HepG2 (cell line): Measurements from ENCODE around the gene RPH3AL. TPM values are rescaled to one million over a fixed set of nuclear protein-coding genes. Genes with fewer than 3 reads are reported as not detected.

ENCODE experiments used
- ATAC-seq: fragments of 200-7000 bp; cut with Tn5 transposase; 3 replicates; pipeline ENCODE4 v1.9.1; 2020; ENCODE audit warnings: mild to moderate bottlenecking, moderate library complexity
- BruUV-seq: library from RNA; stranded (reverse); fragments of 400-500 nt; replicated peaks from 2 replicates; lab custom pipeline; 2021; lab: Mats Ljungman, UMichigan
- CTCF ChIA-PET: fragments of 300-600 bp; formaldehyde crosslinking; extraction: SDS; loops from one replicate; lab custom pipeline; 2021; ENCODE audit warnings: low total read pairs, inconsistent platforms, low intra/inter-chr PET ratio; lab: Yijun Ruan, JAX
- POLR2A ChIA-PET: fragments of 350-600 bp; sonication (Branson Sonifier 250); formaldehyde crosslinking; loops from one replicate; lab custom pipeline; 2020; ENCODE audit warnings: antibody characterized with exemption, inconsistent platforms; lab: Yijun Ruan, JAX
- DNase-seq: peaks from one replicate; pipeline ENCODE4 v3.0.0-alpha.2; 2015; ENCODE audit warnings: low spot score
- FAIRE-seq: peaks from 3 replicates; lab custom pipeline; 2011; peaks lifted over from hg19 to GRCh38; lab: Jason Lieb, UNC
- H2AFZ ChIP-seq: one replicate; pipeline ENCODE4 v1.6.1; 2011; ENCODE audit warnings: low read length, inconsistent platforms
- H3K27ac ChIP-seq: fragments of 300-600 bp; 3 replicates; pipeline ENCODE4 v1.8.0; 2011; ENCODE audit warnings: mixed run types, mild to moderate bottlenecking, mixed read lengths, low read length, inconsistent platforms; ENCODE audit not compliant: insufficient read depth; ENCODE audit errors: extremely low read length
- H3K27me3 ChIP-seq, 2 experiments: fragments of 200-600 bp in 1 of 2; 2 replicates in 1 of 2; 3 replicates in 1 of 2; pipeline versions ENCODE4 v1.6.0 to v1.8.0; 2011; ENCODE audit warnings: low read length in 2 of 2, mild to moderate bottlenecking in 2 of 2, moderate library complexity in 2 of 2, inconsistent platforms in 1 of 2; ENCODE audit not compliant: insufficient read depth in 2 of 2, control insufficient read depth in 1 of 2
- H3K36me3 ChIP-seq, 2 experiments: fragments of 200-600 bp in 1 of 2; replicated peaks in 1 of 2; 2 replicates in 1 of 2; 3 replicates in 1 of 2; pipeline versions ENCODE4 v1.5.1 to v1.8.0; 2011; ENCODE audit warnings: low read length in 2 of 2, inconsistent platforms in 1 of 2; ENCODE audit not compliant: insufficient read depth in 2 of 2, control insufficient read depth in 1 of 2
- H3K4me1 ChIP-seq: 2 replicates; pipeline ENCODE4 v1.5.1; 2012; ENCODE audit warnings: low read length, inconsistent platforms; ENCODE audit not compliant: insufficient read depth
- H3K4me2 ChIP-seq: 2 replicates; pipeline ENCODE4 v1.6.0; 2011; ENCODE audit warnings: low read depth, low read length, inconsistent platforms
- H3K4me3 ChIP-seq, 3 experiments: fragments of 200-600 bp in 1 of 3; sonication (generic), shearing (Covaris generic) in 1 of 3; replicated peaks in 1 of 3; 2 replicates each; pipeline ENCODE4 v1.5.1; 2011 to 2016; ENCODE audit warnings: low read length in 3 of 3, inconsistent platforms in 2 of 3, low read depth in 2 of 3, mild to moderate bottlenecking in 2 of 3, control low read depth in 1 of 3, mixed read lengths in 1 of 3; ENCODE audit not compliant: insufficient read depth in 1 of 3
- H3K79me2 ChIP-seq: one replicate; pipeline ENCODE4 v1.6.1; 2011; ENCODE audit warnings: low read length, inconsistent platforms; ENCODE audit not compliant: insufficient read depth
- H3K9ac ChIP-seq: 2 replicates; pipeline ENCODE4 v1.6.0; 2011; ENCODE audit warnings: mild to moderate bottlenecking, low read depth, low read length, inconsistent platforms; ENCODE audit not compliant: insufficient read depth
- H3K9me3 ChIP-seq: 2 replicates; pipeline ENCODE4 v1.5.1; 2012; ENCODE audit warnings: mild to moderate bottlenecking, low read length
- H4K20me1 ChIP-seq: 2 replicates; pipeline ENCODE4 v1.6.0; 2011; ENCODE audit warnings: inconsistent platforms, mild to moderate bottlenecking, low read length, moderate library complexity; ENCODE audit not compliant: insufficient read depth
- ZFP1 ChIP-seq: IDR thresholded peaks from 2 replicates; pipeline ENCODE4 v1.6.1; 2016
- ZNF34 ChIP-seq: sonication (generic); formaldehyde crosslinking; IDR thresholded peaks from 2 replicates; pipeline ENCODE4 v1.4.0; 2020; ENCODE audit warnings: mild to moderate bottlenecking, missing genetic modification reagents, borderline replicate concordance
- ZNF569 ChIP-seq: sonication (generic); formaldehyde crosslinking; IDR thresholded peaks from 2 replicates; pipeline ENCODE4 v1.5.0; 2020; ENCODE audit warnings: mild to moderate bottlenecking, missing genetic modification reagents, moderate library complexity, borderline replicate concordance
- ZNF790 ChIP-seq: sonication (generic); formaldehyde crosslinking; IDR thresholded peaks from 2 replicates; pipeline ENCODE4 v1.8.0; 2022; ENCODE audit warnings: missing genetic modification reagents, mild to moderate bottlenecking, borderline replicate concordance
- ZNF841 ChIP-seq: sonication (generic); formaldehyde crosslinking; IDR thresholded peaks from 2 replicates; pipeline ENCODE4 v1.8.1; 2023; ENCODE audit warnings: missing genetic modification reagents, borderline replicate concordance
- WGBS: methylation state at CpG from one replicate; pipeline ENCODE4 v1.1.6; 2017; ENCODE audit warnings: low lambda C conversion rate; 5-methylcytosine and 5-hydroxymethylcytosine counted together
- in situ Hi-C: cut with HindIII; loops from 2 replicates; pipeline ENCODE4 v1.10.0; 2017; ENCODE audit warnings: low pct_unique_long_range_greater_than_20kb; ENCODE audit not compliant: extremely low pct_ligation_motif_present
- intact Hi-C: fragments of 100-400 bp; cut with micrococcal nuclease; formaldehyde crosslinking; loops from one replicate; pipeline ENCODE4 v1.10.0; 2022; ENCODE audit not compliant: unreplicated experiment
- polyA plus RNA-seq, 8 experiments: library from polyadenylated mRNA; depleted of rRNA in 3 of 8; stranded (reverse) in 7 of 8; unstranded in 1 of 8; fragments of >200 nt; fragmentation: Illumina TruSeq in 4 of 8; extraction: Trizol in 4 of 8; gene quantifications; 2 replicates each; pipeline versions ENCODE4 v1.2.1 to v1.2.3, GENCODE V29; 2011 to 2016; ENCODE audit warnings: low read depth in 4 of 8, missing spikeins in 1 of 8, mixed read lengths in 1 of 8; ENCODE audit not compliant: insufficient read depth in 1 of 8
- total RNA-seq, 5 experiments: library from RNA; depleted of rRNA; stranded (reverse); fragments of >200 nt; fragmentation: Illumina TruSeq; extraction: Trizol; gene quantifications; 2 replicates each; pipeline ENCODE4 v1.2.3, GENCODE V29; 2016; ENCODE audit warnings: low read depth in 1 of 5
- TF ChIP-seq, protein P1 (sequence below): sonication (generic); formaldehyde crosslinking; IDR thresholded peaks from 2 replicates; pipeline ENCODE4 v1.9.0; 2021; ENCODE audit warnings: missing genetic modification reagents, mild to moderate bottlenecking, borderline replicate concordance

RPH3AL gene
- total and polyA plus RNA-seq, 2 of the 13 experiments (the other 11 are each of a cell fraction or from before 2014, with no cell fraction given): 7.8 to 16.4 TPM

DNA sequence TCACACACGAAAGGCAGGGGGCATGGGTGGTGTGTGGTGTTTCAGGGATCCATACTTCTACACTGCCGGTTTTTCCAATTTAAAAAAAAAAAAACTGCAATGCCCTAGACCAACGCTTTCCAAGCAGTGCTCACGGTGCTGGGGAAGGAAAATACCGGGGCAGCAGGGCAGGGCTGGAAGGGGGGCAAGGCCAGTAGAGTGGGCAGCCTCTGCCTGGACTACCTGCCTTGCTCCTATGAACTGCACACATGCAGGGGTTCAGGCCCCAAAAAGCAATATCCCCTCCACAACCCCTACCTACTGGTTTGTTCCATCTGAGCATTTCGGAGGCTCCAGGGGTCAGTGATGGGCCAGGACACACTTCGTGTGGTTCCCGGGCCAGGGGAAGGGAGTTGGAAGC, 29.4 kb downstream of the RPH3AL start:
- no peak overlapping the region for H3K9ac ChIP-seq
- H3K4me2 ChIP-seq: no peak overlapping the region
- H3K27ac ChIP-seq: no peak overlapping the region
- no peak for TF ChIP-seq ZFP1 (CRISPR knock-in tag)
- no peak for TF ChIP-seq ZNF34 (CRISPR knock-in tag)
- TF ChIP-seq ZNF790 (CRISPR knock-in tag): no peak
- TF ChIP-seq, protein P1, sequence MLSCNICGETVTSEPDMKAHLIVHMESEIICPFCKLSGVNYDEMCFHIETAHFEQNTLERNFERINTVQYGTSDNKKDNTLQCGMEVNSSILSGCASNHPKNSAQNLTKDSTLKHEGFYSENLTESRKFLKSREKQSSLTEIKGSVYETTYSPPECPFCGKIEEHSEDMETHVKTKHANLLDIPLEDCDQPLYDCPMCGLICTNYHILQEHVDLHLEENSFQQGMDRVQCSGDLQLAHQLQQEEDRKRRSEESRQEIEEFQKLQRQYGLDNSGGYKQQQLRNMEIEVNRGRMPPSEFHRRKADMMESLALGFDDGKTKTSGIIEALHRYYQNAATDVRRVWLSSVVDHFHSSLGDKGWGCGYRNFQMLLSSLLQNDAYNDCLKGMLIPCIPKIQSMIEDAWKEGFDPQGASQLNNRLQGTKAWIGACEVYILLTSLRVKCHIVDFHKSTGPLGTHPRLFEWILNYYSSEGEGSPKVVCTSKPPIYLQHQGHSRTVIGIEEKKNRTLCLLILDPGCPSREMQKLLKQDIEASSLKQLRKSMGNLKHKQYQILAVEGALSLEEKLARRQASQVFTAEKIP (CRISPR knock-in tag): no peak
- TF ChIP-seq ZNF841 (CRISPR knock-in tag): no peak
- TF ChIP-seq ZNF569: no peak
- H4K20me1 ChIP-seq: no peaks in the 10 kb centered on the region
- ChIA-PET POLR2A (no interaction called here), CTCF (no interaction called here)
- H3K79me2 ChIP-seq: no peaks in the 10 kb centered on the region
- in situ Hi-C loops (no loop called here), intact Hi-C loops (no loop called here)
- H3K27me3 ChIP-seq: no peaks in the 10 kb centered on the region
- ATAC-seq: no peak
- no TSS peak for BruUV-seq
- DNase-seq: no peak
- no peaks in the 10 kb centered on the region for H3K4me1 ChIP-seq
- no peak overlapping the region for H2AFZ ChIP-seq
- peaks cover 12 to 27% of the 10 kb centered on the region in 2 experiments; a peak in 3 of 5 replicates for H3K36me3 ChIP-seq
- no peak overlapping the region for H3K4me3 ChIP-seq
- no peaks in the 10 kb centered on the region for H3K9me3 ChIP-seq
- WGBS: 87% methylated on average over 8 of the region's 8 CpGs
- FAIRE-seq: no peak
